Neuron (in vitro differentiated cells): ENCODE data around the gene CASP14.
"Not testable (repeated sequence)": the region's sequence is repeated elsewhere in the genome, so short reads cannot be mapped to it uniquely, and the experiment has no call there.

ENCODE experiments used
- H2AFZ ChIP-seq: one replicate; pipeline ENCODE4 v1.6.1; 2013; ENCODE audit warnings: low read depth, mild to moderate bottlenecking, inconsistent platforms, low read length, moderate library complexity
- H3K27me3 ChIP-seq: one replicate; pipeline ENCODE4 v1.6.1; 2013; ENCODE audit warnings: low read length; ENCODE audit not compliant: insufficient read depth
- H3K36me3 ChIP-seq: one replicate; pipeline ENCODE4 v1.6.1; 2013; ENCODE audit warnings: low read length; ENCODE audit not compliant: insufficient read depth
- H3K4me1 ChIP-seq: one replicate; pipeline ENCODE4 v1.6.1; 2013; ENCODE audit warnings: low read length; ENCODE audit not compliant: insufficient read depth
- H3K4me3 ChIP-seq: 2 replicates; pipeline ENCODE4 v1.5.1; 2013; ENCODE audit warnings: mild to moderate bottlenecking, low read length, moderate library complexity
- H3K9me3 ChIP-seq: one replicate; pipeline ENCODE4 v1.6.1; 2013; ENCODE audit warnings: low read length

CASP14 gene

DNA sequence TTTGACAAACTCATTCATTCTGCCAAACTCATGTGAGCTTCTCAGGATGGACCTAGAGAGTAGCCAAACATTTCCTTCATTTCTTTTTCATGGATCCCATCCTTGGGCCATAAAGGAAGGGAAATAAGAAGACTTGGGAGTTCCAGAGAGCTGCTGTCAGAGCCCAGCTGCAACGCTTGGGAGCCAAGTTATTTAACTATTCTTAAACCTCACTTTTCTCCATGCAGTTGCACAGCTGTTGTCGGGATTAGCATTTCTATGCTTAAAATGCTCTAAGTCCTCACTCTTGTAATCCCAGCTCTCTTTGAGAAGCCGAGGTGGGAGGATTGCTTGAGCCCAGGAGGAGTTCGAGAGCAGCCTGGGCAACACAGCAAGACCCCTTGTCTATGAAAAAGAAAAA, 11.7 kb upstream of the CASP14 start:
- Histone ChIP-seq H3K4me3 (no peak overlapping the region), H3K9me3 (no peaks in the 10 kb centered on the region), H2AFZ (no peak overlapping the region), H3K36me3 (no peaks in the 10 kb centered on the region), H3K27me3 (peaks cover 8% of the 10 kb centered on the region), H3K4me1 (no peaks in the 10 kb centered on the region)

DNA sequence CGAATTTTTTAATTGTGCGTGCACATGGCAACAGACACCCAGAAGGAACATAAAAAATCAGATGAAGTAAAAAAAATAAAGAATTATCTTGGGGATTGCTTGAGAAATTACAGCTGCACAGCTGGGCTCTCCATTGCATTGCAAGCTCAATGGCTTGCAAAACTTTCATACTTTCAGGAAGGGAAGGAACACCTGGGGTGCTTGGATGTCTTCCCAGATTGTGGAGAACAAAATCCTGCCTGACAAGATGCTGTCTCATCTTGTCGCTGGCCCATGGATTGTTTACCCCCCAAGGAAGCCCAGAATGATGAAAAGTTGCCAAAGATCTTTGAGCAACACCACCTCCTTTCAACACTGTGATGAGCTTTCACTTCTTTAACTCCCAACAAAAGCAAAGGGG, 11.0 kb upstream of the CASP14 start:
- H2AFZ ChIP-seq, result no peak overlapping the region
- no peak overlapping the region for H3K4me3 ChIP-seq
- H3K9me3 ChIP-seq, result no peaks in the 10 kb centered on the region
- peaks cover 8% of the 10 kb centered on the region for H3K27me3 ChIP-seq
- no peaks in the 10 kb centered on the region for H3K36me3 ChIP-seq
- H3K4me1 ChIP-seq, result no peaks in the 10 kb centered on the region

DNA sequence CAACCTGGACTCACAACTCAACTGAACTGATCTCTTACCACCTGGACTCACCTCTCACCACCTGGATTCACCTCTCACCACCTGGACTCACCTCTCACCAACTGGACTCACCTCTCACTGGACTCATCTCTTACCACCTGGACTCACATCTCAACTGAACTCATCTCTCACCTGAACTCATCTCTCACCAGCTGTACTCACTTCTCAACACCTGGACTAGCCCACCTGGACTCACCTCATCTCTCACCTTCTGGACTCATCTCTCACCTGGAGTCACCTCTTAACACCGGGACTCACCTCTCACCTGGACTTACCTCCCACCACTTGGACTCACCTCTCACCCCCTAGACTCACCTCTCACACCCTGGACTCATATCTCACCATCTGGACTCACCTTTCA, 7.3 kb upstream of the CASP14 start:
- H3K4me1 ChIP-seq, result no peaks in the 10 kb centered on the region
- no peak overlapping the region for H3K4me3 ChIP-seq
- no peaks in the 10 kb centered on the region for H3K9me3 ChIP-seq
- H3K36me3 ChIP-seq, result no peaks in the 10 kb centered on the region
- peaks cover 7% of the 10 kb centered on the region for H3K27me3 ChIP-seq
- H2AFZ ChIP-seq, result no peak overlapping the region

DNA sequence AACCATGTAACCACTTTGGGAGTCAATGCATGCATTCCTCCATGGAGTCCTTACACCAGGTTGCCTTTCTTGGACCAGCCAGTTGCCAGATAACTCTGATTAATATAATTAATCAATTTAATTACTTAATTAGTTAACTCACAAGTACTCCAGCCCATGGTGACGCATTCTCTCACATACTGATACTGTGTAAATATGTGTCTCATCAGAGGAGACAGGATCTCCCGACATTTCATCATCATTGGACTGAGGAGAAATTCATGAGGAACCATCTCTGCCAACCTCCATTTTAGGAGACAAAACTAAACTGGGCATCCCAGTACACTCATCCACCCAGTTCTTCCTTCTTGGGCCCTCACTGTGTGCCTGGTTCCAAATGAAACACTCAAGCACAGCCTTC, 6.5 kb upstream of the CASP14 start:
- Histone ChIP-seq H3K27me3 (peaks cover under 1% of the 10 kb centered on the region), H3K4me3 (no peak overlapping the region), H3K4me1 (no peaks in the 10 kb centered on the region), H3K9me3 (no peaks in the 10 kb centered on the region), H3K36me3 (no peaks in the 10 kb centered on the region), H2AFZ (no peak overlapping the region)

DNA sequence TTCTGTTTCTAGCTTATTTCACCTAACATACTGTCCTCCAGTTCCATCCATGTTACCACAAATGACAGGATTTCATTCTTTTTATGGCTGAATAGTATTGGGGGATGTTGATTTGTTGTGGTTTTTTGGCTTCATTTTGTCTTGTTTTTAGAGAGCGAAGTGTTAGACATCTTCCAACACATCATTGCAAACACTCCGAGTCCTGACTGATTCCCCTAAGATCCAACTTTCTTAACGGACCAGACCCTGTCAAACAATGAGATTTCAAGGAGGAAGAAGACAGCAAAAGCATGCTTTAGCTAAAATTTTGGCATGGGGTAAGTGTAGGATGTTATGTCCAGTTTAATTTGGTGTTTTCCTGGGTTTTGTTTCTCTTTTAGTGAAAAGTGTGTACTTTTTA, 3.8 kb upstream of the CASP14 start:
- peaks cover 3% of the 10 kb centered on the region for H3K27me3 ChIP-seq
- H3K9me3 ChIP-seq, result no peaks in the 10 kb centered on the region
- no peak overlapping the region for H2AFZ ChIP-seq
- H3K4me1 ChIP-seq, result no peaks in the 10 kb centered on the region
- no peak overlapping the region for H3K4me3 ChIP-seq
- H3K36me3 ChIP-seq, result no peaks in the 10 kb centered on the region

DNA sequence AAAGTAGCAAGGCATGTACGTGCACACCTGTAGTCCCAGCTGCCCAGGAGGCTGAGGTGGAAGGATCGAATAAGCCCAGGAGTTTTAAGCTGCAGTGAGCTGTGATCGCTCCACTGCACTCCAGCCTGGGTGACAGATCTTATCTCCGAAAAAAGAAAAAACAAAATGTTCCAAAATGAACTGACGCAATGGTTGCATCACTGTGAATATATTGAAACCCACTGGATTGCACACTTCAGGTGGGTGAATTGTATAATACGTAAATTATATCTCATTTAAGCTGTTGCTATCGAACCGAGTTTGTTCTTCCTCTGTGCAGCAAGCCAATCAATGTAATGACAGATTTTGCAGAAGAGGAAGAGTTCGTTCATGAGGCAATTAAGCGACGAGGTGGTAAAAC, 1.6 kb upstream of the CASP14 start:
- H3K36me3 ChIP-seq, result no peaks in the 10 kb centered on the region
- H3K4me1 ChIP-seq, result no peaks in the 10 kb centered on the region
- no peak overlapping the region for H2AFZ ChIP-seq
- H3K4me3 ChIP-seq, result no peak overlapping the region
- H3K9me3 ChIP-seq, result no peaks in the 10 kb centered on the region
- peaks cover 3% of the 10 kb centered on the region for H3K27me3 ChIP-seq

DNA sequence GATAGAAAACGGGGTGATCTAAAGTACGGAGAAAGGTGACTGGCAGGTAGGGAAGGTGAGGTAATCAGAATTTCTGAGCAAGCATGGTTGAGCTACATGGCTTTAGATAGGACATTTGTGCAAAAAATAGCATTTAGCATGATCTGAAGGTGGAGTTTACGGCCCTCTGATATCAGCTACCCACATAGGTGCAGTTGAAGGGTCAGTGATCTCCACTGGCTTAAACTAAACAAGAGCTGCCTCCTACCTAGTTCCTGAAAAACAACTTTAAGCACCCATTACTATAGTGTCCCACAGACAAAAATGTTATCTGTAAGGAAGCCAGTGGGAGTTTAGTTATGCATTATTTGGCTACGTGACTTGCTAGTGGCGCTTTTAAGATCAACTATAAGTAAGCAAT, 1.2 kb upstream of the CASP14 start:
- Histone ChIP-seq H3K4me1 (no peaks in the 10 kb centered on the region), H2AFZ (no peak overlapping the region), H3K9me3 (no peaks in the 10 kb centered on the region), H3K27me3 (peaks cover 3% of the 10 kb centered on the region), H3K4me3 (no peak overlapping the region), H3K36me3 (no peaks in the 10 kb centered on the region)

DNA sequence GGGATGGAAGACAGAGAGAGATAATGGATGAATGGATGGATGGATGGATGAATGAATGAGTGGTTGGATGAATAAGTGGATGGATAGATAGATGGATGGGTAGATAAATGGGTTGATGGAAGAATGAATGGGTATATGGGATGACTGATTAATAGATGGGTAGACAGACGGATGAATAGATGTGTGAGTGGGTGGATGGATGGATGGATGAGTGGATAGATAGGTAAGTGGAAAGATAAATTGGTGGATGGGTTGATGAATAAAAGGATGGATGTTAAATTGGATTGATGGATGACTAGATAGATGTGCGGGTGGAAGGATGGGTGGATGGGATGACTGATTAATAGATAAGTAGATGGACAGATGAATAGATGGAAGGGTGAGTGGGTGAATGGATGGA, 1.4 kb downstream of the CASP14 start:
- H2AFZ ChIP-seq, result no peak overlapping the region
- no peaks in the 10 kb centered on the region for H3K4me1 ChIP-seq
- no peaks in the 10 kb centered on the region for H3K36me3 ChIP-seq
- H3K27me3 ChIP-seq, result peaks cover 3% of the 10 kb centered on the region
- H3K9me3 ChIP-seq, result no peaks in the 10 kb centered on the region
- no peak overlapping the region for H3K4me3 ChIP-seq

DNA sequence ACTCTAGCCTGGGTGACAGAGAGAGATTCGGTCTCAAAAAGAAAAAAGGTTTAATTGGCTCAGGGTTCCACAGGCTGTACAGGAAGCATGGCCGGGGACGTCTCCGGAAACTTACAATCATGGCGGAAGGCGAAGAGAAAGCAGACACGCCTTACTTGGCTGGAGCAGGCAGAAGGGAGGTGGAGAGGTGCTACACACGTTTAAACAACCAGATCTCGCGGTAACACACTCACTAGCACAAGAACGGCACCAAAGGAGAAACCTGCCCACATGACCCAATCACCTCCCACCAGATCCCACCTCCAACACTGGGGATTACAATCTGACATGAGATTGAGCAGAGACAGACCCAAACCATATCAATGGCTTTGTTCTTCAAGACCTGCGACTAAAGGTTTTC, 12.8 kb downstream of the CASP14 start:
- no peak overlapping the region for H2AFZ ChIP-seq
- peaks cover 6% of the 10 kb centered on the region for H3K27me3 ChIP-seq
- no peaks in the 10 kb centered on the region for H3K4me1 ChIP-seq
- no peaks in the 10 kb centered on the region for H3K36me3 ChIP-seq
- no peak overlapping the region for H3K4me3 ChIP-seq
- H3K9me3 ChIP-seq, result peaks cover 2% of the 10 kb centered on the region

DNA sequence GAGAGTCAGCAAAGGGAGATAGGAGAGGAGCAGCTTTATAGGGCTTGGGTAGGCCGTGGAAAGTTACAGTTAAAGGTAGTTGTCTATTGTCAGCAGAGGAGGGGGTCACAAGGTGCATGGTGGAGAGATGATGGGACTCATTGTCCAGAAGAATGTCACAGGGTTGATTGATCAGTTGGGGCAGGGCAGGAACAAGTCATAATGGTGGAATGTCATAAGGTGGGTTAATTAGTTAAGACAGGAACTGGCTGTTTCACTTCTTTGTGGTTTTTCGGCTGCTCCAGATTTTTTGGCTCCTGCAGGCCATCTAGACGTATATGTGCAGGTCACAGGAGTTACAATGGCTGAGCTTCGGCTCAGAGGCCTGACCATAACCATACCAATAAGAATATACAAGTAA, 21.1 kb downstream of the CASP14 start:
- H3K9me3 ChIP-seq, H3K4me3 ChIP-seq, H3K36me3 ChIP-seq, H2AFZ ChIP-seq, H3K27me3 ChIP-seq, H3K4me1 ChIP-seq: not testable (repeated sequence)

DNA sequence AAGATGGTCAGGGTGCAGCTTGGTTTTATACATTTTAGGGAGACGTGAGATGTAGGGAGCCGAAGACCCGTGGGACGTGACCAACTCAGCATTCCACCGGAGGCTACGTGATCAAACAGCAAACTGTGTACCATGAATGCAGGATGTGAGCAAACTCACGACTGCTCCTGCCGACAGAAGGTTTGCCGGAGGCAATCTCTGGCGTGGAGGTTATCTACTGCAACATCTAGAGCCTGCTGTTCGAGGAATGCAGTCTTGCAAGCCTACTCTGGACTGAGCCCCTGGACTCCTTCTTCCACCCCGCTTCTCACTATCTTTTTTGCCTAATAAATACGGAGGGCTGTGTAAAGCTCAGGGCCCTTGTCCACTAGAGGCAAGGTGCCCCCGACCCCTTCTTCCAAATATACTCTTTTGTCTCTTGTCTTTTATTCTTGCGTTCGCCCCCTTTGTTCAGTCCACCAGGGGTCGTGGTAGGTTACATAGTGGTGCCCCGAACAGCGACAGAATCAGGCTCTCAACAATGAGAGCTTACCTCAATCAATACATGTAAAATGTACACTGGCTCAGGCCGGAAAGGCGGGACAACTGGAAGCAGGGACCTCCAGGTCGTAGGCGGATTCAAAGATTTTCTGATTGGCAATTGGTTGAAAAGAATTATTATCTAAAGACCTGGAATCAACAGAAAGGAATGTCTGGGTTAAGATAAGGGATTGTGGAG, 23.8 kb downstream of the CASP14 start:
- H2AFZ ChIP-seq, result peak overlapping the region; percentile 16
- H3K9me3 ChIP-seq, result no peaks in the 10 kb centered on the region
- no peaks in the 10 kb centered on the region for H3K36me3 ChIP-seq
- H3K27me3 ChIP-seq, result peaks cover 2% of the 10 kb centered on the region
- no peak overlapping the region for H3K4me3 ChIP-seq
- H3K4me1 ChIP-seq, result no peaks in the 10 kb centered on the region

DNA sequence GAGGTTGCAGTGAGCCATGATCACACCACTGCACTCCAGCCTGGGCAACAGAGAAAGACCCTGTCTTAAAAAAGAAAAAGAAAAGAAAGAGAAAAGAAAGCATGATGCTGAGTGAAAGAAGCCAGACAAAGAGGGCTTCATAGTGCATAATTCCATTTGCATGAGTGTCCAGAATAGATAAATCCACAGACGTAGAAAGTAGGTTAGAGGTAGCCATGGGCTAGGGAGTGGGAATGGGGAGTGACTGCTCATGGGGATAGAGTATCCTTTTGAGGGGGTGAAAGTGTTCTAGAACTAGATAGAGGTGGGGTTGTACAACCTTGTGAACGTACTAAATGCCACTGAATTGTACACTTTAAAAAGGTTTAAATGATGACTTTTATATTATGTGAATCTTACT, 25.1 kb downstream of the CASP14 start:
- H2AFZ ChIP-seq, result no peak overlapping the region
- H3K36me3 ChIP-seq, result no peaks in the 10 kb centered on the region
- H3K9me3 ChIP-seq, result no peaks in the 10 kb centered on the region
- H3K4me1 ChIP-seq, result no peaks in the 10 kb centered on the region
- H3K27me3 ChIP-seq, result peaks cover 2% of the 10 kb centered on the region
- H3K4me3 ChIP-seq, result no peak overlapping the region

DNA sequence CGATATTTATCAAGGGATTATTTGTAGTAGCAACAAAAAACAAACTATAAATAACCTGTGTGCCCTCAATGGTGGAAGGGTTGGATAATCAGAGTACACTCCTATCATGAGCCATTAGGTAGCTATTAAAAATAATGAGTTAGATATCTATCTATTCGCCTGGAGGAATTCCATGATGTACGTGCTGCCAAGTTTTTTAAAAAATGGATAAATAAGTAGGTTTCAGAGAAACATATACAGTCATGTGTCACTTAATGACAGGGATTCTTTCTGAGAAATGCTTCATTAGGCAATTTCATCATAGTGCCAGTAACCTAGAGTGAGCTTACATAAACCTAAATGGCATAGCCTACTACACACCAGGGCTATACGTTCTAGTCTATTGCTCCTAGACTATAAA, 26.5 kb downstream of the CASP14 start:
- no peak overlapping the region for H2AFZ ChIP-seq
- H3K4me1 ChIP-seq, result no peaks in the 10 kb centered on the region
- no peaks in the 10 kb centered on the region for H3K36me3 ChIP-seq
- H3K27me3 ChIP-seq, result peaks cover 3% of the 10 kb centered on the region
- no peaks in the 10 kb centered on the region for H3K9me3 ChIP-seq
- H3K4me3 ChIP-seq, result no peak overlapping the region

DNA sequence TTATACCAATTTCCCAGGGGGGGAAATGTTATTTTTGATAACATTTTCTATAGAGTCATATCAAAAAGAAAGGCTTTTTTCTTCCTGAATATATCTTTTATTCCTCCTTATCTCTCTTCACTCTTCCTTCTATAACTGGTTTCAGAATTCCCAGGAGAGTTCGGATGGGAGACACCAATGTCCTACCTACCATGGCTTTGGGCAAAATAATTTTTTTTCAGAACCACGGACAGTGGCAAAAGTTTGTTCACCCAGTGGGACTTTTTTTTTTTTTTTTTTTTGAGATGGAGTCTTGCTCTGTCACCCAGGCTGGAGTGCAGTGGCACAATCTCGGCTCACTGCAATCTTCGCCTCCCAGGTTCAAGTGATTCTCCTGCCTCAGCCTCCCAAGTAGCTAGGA, 30.7 kb downstream of the CASP14 start:
- H2AFZ ChIP-seq, H3K9me3 ChIP-seq, H3K4me3 ChIP-seq, H3K36me3 ChIP-seq, H3K4me1 ChIP-seq: not testable (repeated sequence)
- H3K27me3 ChIP-seq, result peaks cover 20% of the 10 kb centered on the region
